NCI-H2196 (cell line): Measurements from ENCODE around the gene GPAT3.
"Not testable (repeated sequence)": the region's sequence is repeated elsewhere in the genome, so short reads cannot be mapped to it uniquely, and the experiment has no call there.

Experiments
- DNase-seq: peaks from one replicate; lab custom pipeline; 2025; ENCODE audit not compliant: unreplicated experiment; lab: John Stamatoyannopoulos, UW

GPAT3 gene

GRCh38 chr4:83548151-83548905 is 12.4 kb downstream of the GPAT3 start:
- DNase-seq = peak; percentile 46

GRCh38 chr4:83552083-83552482 is 16.2 kb downstream of the GPAT3 start:
- DNase-seq = no peak

GRCh38 chr4:83552924-83553323 is 17.0 kb downstream of the GPAT3 start:
- no peak for DNase-seq

GRCh38 chr4:83556006-83556707 is 20.2 kb downstream of the GPAT3 start:
- no peak for DNase-seq

- DNase-seq = no peak
Observed at GRCh38 chr4:83556816-83557215, 20.9 kb downstream of the GPAT3 start.

- no peak for DNase-seq
Observed at GRCh38 chr4:83558059-83558653, 22.2 kb downstream of the GPAT3 start.

- no peak for DNase-seq
Observed at GRCh38 chr4:83558680-83559079, 22.8 kb downstream of the GPAT3 start.

- DNase-seq = no peak
Observed at GRCh38 chr4:83560523-83560922, 24.6 kb downstream of the GPAT3 start.

GRCh38 chr4:83561381-83561780 is 25.5 kb downstream of the GPAT3 start:
- peak; percentile 1 for DNase-seq

GRCh38 chr4:83563998-83564397 is 28.1 kb downstream of the GPAT3 start:
- DNase-seq = no peak

- DNase-seq = no peak
Observed at GRCh38 chr4:83568062-83568461, 32.2 kb downstream of the GPAT3 start.

- no peak for DNase-seq
Observed at GRCh38 chr4:83569429-83569828, 33.5 kb downstream of the GPAT3 start.

- DNase-seq = no peak
Observed at GRCh38 chr4:83569987-83570386, 34.1 kb downstream of the GPAT3 start.

- DNase-seq = no peak
Observed at GRCh38 chr4:83572848-83573247, 36.9 kb downstream of the GPAT3 start.

GRCh38 chr4:83574247-83574646 is 38.3 kb downstream of the GPAT3 start:
- no peak for DNase-seq

GRCh38 chr4:83576237-83576636 is 40.3 kb downstream of the GPAT3 start:
- DNase-seq = not testable (repeated sequence)

- DNase-seq = no peak
Observed at GRCh38 chr4:83581411-83582288, 45.7 kb downstream of the GPAT3 start.

GRCh38 chr4:83582289-83582785 is 46.4 kb downstream of the GPAT3 start:
- DNase-seq = peak; percentile 4

GRCh38 chr4:83585982-83586508 is 50.1 kb downstream of the GPAT3 start:
- no peak for DNase-seq

- no peak for DNase-seq
Observed at GRCh38 chr4:83589279-83589678, 53.4 kb downstream of the GPAT3 start.

GRCh38 chr4:83591056-83591455 is 55.1 kb downstream of the GPAT3 start:
- DNase-seq = no peak
